GM12878 (cell line): ENCODE measurements around the gene SRP72. TPM values are rescaled to one million over a fixed set of nuclear protein-coding genes. Genes with fewer than 3 reads are reported as not detected.

Experiments used
- BCLAF1 ChIP-seq: fragments of 450-650 bp; IDR thresholded peaks from 2 replicates; pipeline ENCODE4 v1.6.1; 2017; ENCODE audit warnings: antibody characterized with exemption, mild to moderate bottlenecking, moderate library complexity
- CHD1 ChIP-seq: IDR thresholded peaks from 2 replicates; pipeline ENCODE4 v1.6.1; 2012; ENCODE audit warnings: low read depth, low read length, improper control_type of control experiment
- DPF2 ChIP-seq: fragments of 450-650 bp; IDR thresholded peaks from 2 replicates; pipeline ENCODE4 v1.6.1; 2017; ENCODE audit warnings: mild to moderate bottlenecking
- IRF3 ChIP-seq: fragments of 450-650 bp; IDR thresholded peaks from 2 replicates; pipeline ENCODE4 v1.6.1; 2014; ENCODE audit warnings: mild to moderate bottlenecking
- POLR2A ChIP-seq: IDR thresholded peaks from 2 replicates; pipeline ENCODE4 v1.6.1; 2011; ENCODE audit warnings: low read depth, mild to moderate bottlenecking, low read length
- STAT1 ChIP-seq: fragments of 450-650 bp; conservative IDR thresholded peaks from 2 replicates; pipeline ENCODE4 v1.6.1; 2014; ENCODE audit warnings: antibody characterized with exemption, mild to moderate bottlenecking
- polyA plus RNA-seq, 11 experiments: library from polyadenylated mRNA; depleted of rRNA in 4 of 11; unstranded in 6 of 11; stranded (reverse) in 5 of 11; fragments of >200 nt; fragmentation: Nextera tagmentation in 4 of 11; fragmentation: Illumina TruSeq in 1 of 11; extraction: Ambion mirVana in 4 of 11; extraction: Trizol in 1 of 11; gene quantifications; 1 replicate in 1 of 11; 2 replicates in 10 of 11; pipeline versions ENCODE4 v1.2.1 to v1.2.3, GENCODE V29; 2011 to 2016; ENCODE audit warnings: inconsistent platforms in 2 of 11, missing spikeins in 2 of 11, low read depth in 1 of 11
- total RNA-seq, 4 experiments: library from RNA; depleted of rRNA in 3 of 4; stranded (reverse); fragments of >200 nt in 3 of 4; fragmentation: Illumina TruSeq in 1 of 4; extraction: Trizol in 1 of 4; gene quantifications; 2 replicates each; pipeline versions ENCODE4 v1.2.1 to v1.2.3, GENCODE V29; 2013 to 2021
- TF ChIP-seq, protein P1 (sequence below): fragments of 150-350 bp; IDR thresholded peaks from 2 replicates; pipeline ENCODE4 v1.6.1; 2014; ENCODE audit warnings: mild to moderate bottlenecking, low read depth, low read length

SRP72 gene
- total and polyA plus RNA-seq, 10 of the 15 experiments (the other 5 are each of a cell fraction or from before 2014, with no cell fraction given) = 61.6 to 186 (median 133) TPM

GRCh38 chr4:56530269-56531148, 63.1 kb downstream of the SRP72 start (continued):
- TF ChIP-seq IRF3 (no peak), BCLAF1 (no peak), POLR2A (no peak), DPF2 (no peak), CHD1 (no peak), STAT1 (no peak)
- TF ChIP-seq, protein P1, sequence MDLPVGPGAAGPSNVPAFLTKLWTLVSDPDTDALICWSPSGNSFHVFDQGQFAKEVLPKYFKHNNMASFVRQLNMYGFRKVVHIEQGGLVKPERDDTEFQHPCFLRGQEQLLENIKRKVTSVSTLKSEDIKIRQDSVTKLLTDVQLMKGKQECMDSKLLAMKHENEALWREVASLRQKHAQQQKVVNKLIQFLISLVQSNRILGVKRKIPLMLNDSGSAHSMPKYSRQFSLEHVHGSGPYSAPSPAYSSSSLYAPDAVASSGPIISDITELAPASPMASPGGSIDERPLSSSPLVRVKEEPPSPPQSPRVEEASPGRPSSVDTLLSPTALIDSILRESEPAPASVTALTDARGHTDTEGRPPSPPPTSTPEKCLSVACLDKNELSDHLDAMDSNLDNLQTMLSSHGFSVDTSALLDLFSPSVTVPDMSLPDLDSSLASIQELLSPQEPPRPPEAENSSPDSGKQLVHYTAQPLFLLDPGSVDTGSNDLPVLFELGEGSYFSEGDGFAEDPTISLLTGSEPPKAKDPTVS = no peak
